Activated B cell treated with CpG ODN at 0.5 μM for 24 hours (primary cell): Measurements from ENCODE around the gene ANKH. TPM values are rescaled to one million over a fixed set of nuclear protein-coding genes. Genes with fewer than 3 reads are reported as not detected.

Experiments used
- ATAC-seq: fragments of 200-7000 bp; cut with Tn5 transposase; one replicate; pipeline ENCODE4 v1.10.0; 2021; ENCODE audit warnings: low read depth, mild to moderate bottlenecking, moderate library complexity
- CTCF ChIA-PET: fragments of 350-600 bp; sonication (Branson Sonifier 250); formaldehyde crosslinking; loops from one replicate; lab custom pipeline; 2021; ENCODE audit warnings: antibody characterized with exemption; lab: Charles Lee
- POLR2A ChIA-PET: fragments of 350-600 bp; sonication (Branson Sonifier 250); formaldehyde crosslinking; loops from one replicate; lab custom pipeline; 2021; ENCODE audit warnings: antibody characterized with exemption; lab: Charles Lee
- DNase-seq: peaks from one replicate; pipeline ENCODE4 v3.0.0; 2022
- H3K27ac Mint-ChIP-seq: one replicate; pipeline ENCODE4 v1.8.0; 2020; ENCODE audit warnings: mixed read lengths
- H3K27me3 Mint-ChIP-seq: one replicate; pipeline ENCODE4 v1.8.0; 2021; ENCODE audit warnings: mixed read lengths
- H3K36me3 Mint-ChIP-seq: one replicate; pipeline ENCODE4 v1.8.0; 2021; ENCODE audit warnings: low read depth, mixed read lengths
- H3K4me1 Mint-ChIP-seq: one replicate; pipeline ENCODE4 v1.8.0; 2021; ENCODE audit warnings: mixed read lengths
- H3K4me3 Mint-ChIP-seq: one replicate; pipeline ENCODE4 v1.8.0; 2020; ENCODE audit warnings: mild to moderate bottlenecking, mixed read lengths
- H3K9me3 Mint-ChIP-seq: one replicate; pipeline ENCODE4 v1.8.0; 2020; ENCODE audit warnings: mixed read lengths
- intact Hi-C: fragments of 100-400 bp; cut with micrococcal nuclease; formaldehyde crosslinking; loops from one replicate; pipeline ENCODE4 v1.15.1; 2024
- total RNA-seq: library from RNA; stranded (reverse); gene quantifications from 2 replicates; pipeline ENCODE4 v1.2.3, GENCODE V29; 2022
- TF ChIP-seq, protein P1 (sequence below): fragments of 200-600 bp; IDR thresholded peaks from one replicate; pipeline ENCODE4 v1.8.0; 2022; ENCODE audit warnings: antibody characterized with exemption, mild to moderate bottlenecking

The ANKH gene
- total RNA-seq, 1 donor from 2014 or later: 43.3 TPM

DNA sequence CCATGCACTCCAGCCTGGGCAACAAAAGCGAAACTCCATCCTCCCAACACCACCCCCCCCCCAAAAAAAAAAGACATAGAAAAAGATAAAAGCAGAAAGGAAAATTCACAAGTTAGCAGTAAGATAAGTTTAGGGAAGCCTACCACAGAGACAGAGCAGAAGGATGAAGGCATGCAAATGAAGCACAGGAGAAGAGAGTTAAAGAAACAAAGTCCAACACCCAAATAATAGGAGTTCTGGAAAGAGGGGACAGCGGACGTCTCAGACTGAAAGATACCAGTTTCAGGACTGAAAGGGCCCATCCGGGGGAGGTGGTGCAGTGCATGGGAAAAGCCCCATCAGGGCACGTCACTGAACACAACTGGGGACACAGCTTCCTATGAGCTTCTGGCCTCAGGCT is 152.8 kb downstream of the ANKH start:
- no peak overlapping the region for H3K27ac Mint-ChIP-seq

DNA sequence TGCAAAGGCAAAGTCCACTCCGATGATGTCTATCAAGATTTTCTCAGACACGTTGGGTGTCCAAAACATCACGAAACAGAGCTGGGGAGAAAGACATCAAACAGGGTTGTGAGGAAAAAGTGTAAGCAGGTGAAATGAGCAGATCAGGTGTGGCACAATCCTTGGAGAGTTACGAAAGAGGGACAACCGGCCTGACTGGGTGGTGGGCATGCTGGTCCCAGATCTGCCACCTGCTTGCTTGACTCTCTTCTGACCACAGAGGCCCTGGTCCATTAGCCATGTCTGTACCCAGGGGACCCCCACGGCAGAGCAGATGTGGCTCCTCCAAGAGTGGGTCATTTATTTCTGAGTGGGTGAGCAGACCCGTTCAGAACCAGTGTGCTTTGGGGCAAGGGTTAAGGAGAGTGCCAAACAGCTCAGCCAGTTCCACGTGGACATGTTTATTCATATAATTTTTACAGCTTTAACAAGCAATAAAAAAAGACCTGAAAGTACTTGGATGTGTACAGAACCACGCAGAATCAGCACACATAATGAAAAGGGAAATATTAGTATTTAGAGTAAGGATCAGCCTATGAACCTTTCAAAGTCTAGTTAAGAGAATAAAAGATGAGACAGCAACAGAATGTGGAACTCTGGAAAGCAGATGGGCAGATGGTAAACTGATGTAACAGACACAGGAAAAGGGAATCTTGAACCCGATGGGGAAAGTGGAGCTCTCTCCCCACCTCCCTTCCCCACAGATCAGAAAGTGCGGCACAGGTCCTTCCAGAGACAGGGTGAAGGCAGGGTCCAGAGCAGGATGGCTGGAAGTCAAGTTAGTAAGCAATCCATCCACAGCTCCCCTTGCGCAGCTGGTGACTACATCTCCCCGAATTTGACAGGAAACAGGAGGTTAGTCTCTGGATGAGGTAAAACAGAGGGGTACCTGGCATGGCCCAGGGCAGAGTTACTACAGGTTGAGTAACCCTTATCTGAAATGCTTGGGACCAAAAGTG is 154.5 kb downstream of the ANKH start:
- ATAC-seq: no peak
- peak overlapping the region; percentile 3 for H3K27ac Mint-ChIP-seq
- DNase-seq: no peak
- TF ChIP-seq, protein P1, sequence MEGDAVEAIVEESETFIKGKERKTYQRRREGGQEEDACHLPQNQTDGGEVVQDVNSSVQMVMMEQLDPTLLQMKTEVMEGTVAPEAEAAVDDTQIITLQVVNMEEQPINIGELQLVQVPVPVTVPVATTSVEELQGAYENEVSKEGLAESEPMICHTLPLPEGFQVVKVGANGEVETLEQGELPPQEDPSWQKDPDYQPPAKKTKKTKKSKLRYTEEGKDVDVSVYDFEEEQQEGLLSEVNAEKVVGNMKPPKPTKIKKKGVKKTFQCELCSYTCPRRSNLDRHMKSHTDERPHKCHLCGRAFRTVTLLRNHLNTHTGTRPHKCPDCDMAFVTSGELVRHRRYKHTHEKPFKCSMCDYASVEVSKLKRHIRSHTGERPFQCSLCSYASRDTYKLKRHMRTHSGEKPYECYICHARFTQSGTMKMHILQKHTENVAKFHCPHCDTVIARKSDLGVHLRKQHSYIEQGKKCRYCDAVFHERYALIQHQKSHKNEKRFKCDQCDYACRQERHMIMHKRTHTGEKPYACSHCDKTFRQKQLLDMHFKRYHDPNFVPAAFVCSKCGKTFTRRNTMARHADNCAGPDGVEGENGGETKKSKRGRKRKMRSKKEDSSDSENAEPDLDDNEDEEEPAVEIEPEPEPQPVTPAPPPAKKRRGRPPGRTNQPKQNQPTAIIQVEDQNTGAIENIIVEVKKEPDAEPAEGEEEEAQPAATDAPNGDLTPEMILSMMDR: no peak
- intact Hi-C loops: no loop called here
- POLR2A ChIA-PET: no interaction called here
- peaks cover 61% of the 10 kb centered on the region for H3K36me3 Mint-ChIP-seq
- no peaks in the 10 kb centered on the region for H3K27me3 Mint-ChIP-seq
- H3K4me3 Mint-ChIP-seq: no peak overlapping the region
- no peaks in the 10 kb centered on the region for H3K9me3 Mint-ChIP-seq
- H3K4me1 Mint-ChIP-seq: no peaks in the 10 kb centered on the region
- CTCF ChIA-PET: no interaction called here

More for the DNA sequence above, 152.8 kb downstream of the ANKH start:
- Mint-ChIP-seq H3K4me1 (peaks cover 2% of the 10 kb centered on the region), H3K27me3 (no peaks in the 10 kb centered on the region), H3K4me3 (no peak overlapping the region), H3K9me3 (no peaks in the 10 kb centered on the region), H3K36me3 (peaks cover 44% of the 10 kb centered on the region)
- ATAC-seq (no peak), DNase-seq (no peak)
- CTCF ChIA-PET: interaction anchor here (1.5 kb wide), 1 partner anchor 9 kb away, joined by 8 read pairs; no protein-coding TSS in a partner anchor
- POLR2A ChIA-PET: no interaction called here
- TF ChIP-seq, protein P1: no peak
- intact Hi-C loops: no loop called here

DNA sequence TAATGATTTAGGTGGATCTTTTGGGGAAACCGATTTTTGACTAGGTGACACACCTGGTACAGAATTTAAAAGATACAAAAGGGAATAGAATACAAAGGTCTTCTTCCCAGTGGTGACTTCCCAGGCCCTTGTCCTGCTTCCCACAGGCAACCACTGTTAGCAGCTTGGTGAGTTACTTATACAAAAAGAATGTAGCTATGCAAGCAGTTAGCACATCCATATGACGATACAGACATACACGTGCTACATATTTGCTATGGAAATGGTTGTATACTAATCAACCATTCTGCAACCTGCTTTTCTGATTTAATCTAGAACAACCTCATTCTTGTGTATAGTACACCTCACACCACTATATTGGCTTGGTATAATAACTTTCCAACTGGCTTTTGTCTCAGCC is 156.1 kb downstream of the ANKH start:
- ChIA-PET CTCF (interaction anchor here (1.5 kb wide), 1 partner anchor 9 kb away, joined by 6 read pairs; no protein-coding TSS in a partner anchor), POLR2A (no interaction called here)
- Mint-ChIP-seq H3K4me1 (no peaks in the 10 kb centered on the region), H3K27me3 (no peaks in the 10 kb centered on the region), H3K27ac (no peak overlapping the region), H3K4me3 (no peak overlapping the region), H3K36me3 (peaks cover 77% of the 10 kb centered on the region), H3K9me3 (no peaks in the 10 kb centered on the region)
- intact Hi-C loops: no loop called here
- TF ChIP-seq, protein P1: no peak
- no peak for DNase-seq
- ATAC-seq: no peak

DNA sequence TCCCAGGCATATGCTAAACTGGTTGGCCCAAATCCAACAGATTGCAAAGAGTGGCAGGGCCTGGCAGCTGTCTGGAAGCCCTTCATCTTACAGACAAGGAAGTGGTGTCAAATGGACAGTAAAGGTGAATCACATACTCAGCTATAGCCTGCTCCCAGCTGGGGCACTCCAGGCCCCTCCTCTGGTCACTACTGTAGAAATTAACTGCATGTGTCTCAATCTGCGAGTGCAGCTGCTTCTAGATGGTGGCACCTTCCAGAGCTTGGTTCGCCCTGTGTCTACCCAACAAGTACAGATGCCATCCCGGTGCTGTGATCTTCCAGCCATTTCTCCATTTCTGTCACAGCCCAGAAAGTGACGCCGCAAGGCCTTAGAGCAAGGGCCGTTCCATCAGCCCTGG is 156.9 kb downstream of the ANKH start:
- intact Hi-C loops: no loop called here
- no peaks in the 10 kb centered on the region for H3K27me3 Mint-ChIP-seq
- H3K9me3 Mint-ChIP-seq: no peaks in the 10 kb centered on the region
- CTCF ChIA-PET: interaction anchor here (1.5 kb wide), 1 partner anchor 10 kb away, joined by 6 read pairs; no protein-coding TSS in a partner anchor
- DNase-seq (no peak), ATAC-seq (no peak)
- H3K4me1 Mint-ChIP-seq: no peaks in the 10 kb centered on the region
- no peak overlapping the region for H3K4me3 Mint-ChIP-seq
- no peak overlapping the region for H3K27ac Mint-ChIP-seq
- peaks cover 83% of the 10 kb centered on the region for H3K36me3 Mint-ChIP-seq
- TF ChIP-seq, protein P1: no peak
- POLR2A ChIA-PET: no interaction called here
